ENCODE data around the gene TSPAN12. TPM values are rescaled to one million over a fixed set of nuclear protein-coding genes. Genes with fewer than 3 reads are reported as not detected.

Gene TSPAN12
- total RNA-seq, 4 donors from 2014 or later, result 6.5 to 21.3 (median 9.1) TPM

GRCh38 chr7:120832803-120833202 lies 25.1 kb downstream of the TSPAN12 start:
- no peak for DNase-seq (ENCODE audit: low spot score)
- ATAC-seq (ENCODE audit: low FRiP score), result no peak
- TF ChIP-seq, protein P1, sequence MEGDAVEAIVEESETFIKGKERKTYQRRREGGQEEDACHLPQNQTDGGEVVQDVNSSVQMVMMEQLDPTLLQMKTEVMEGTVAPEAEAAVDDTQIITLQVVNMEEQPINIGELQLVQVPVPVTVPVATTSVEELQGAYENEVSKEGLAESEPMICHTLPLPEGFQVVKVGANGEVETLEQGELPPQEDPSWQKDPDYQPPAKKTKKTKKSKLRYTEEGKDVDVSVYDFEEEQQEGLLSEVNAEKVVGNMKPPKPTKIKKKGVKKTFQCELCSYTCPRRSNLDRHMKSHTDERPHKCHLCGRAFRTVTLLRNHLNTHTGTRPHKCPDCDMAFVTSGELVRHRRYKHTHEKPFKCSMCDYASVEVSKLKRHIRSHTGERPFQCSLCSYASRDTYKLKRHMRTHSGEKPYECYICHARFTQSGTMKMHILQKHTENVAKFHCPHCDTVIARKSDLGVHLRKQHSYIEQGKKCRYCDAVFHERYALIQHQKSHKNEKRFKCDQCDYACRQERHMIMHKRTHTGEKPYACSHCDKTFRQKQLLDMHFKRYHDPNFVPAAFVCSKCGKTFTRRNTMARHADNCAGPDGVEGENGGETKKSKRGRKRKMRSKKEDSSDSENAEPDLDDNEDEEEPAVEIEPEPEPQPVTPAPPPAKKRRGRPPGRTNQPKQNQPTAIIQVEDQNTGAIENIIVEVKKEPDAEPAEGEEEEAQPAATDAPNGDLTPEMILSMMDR (IDR thresholded peaks at IDR 0.05), result no peak

- no peak for DNase-seq (ENCODE audit: low spot score)
- no peak for ATAC-seq (ENCODE audit: low FRiP score)
- TF ChIP-seq, protein P1 (IDR thresholded peaks at IDR 0.05), result no peak
These were observed 26.7 kb downstream of the TSPAN12 start for GRCh38 chr7:120831260-120831659.

- TF ChIP-seq, protein P1 (IDR thresholded peaks at IDR 0.05), result no peak
- ATAC-seq (ENCODE audit: low FRiP score) (no peak), DNase-seq (ENCODE audit: low spot score) (no peak)
These were observed 28.5 kb downstream of the TSPAN12 start for GRCh38 chr7:120829487-120829886.

GRCh38 chr7:120828528-120828927 lies 29.4 kb downstream of the TSPAN12 start:
- no peak for ATAC-seq (ENCODE audit: low FRiP score)
- no peak for DNase-seq (ENCODE audit: low spot score)
- TF ChIP-seq, protein P1 (IDR thresholded peaks at IDR 0.05), result no peak

DNA sequence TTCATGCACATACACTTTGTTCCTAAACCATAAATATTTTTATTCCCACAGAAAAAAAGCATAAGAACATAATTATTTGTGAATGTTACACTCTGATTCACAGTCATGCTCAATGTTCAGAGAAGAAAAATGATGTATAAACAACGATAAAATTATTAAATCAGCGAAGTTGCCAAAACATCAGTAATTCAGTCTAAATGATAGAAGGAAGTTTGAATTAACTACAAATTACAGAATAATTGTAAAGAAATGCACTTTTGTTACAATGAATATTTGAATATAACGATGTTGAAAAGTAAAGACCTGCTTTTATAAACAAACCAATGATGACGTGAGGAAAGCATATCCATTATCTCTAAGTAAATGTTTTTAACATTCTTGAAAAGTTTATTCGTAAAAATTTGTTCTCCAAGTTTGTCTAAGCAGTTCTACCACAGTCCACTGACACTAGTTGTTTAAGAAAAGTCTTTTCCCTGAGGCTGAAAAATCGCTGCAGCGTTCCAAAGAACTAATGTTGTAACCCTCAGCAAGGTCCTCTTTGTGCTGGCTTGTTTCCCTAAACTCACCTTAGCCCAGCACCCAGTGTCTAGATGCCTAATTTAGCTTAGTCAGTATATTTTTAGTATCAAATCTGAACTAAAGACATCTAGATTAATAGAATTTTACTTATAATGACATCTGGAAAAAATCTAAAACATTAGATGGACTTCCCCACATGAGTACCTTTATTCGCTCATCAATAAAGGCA lies 30.4 kb downstream of the TSPAN12 start:
- ATAC-seq (ENCODE audit: low FRiP score) (no peak), DNase-seq (ENCODE audit: low spot score) (no peak)
- TF ChIP-seq, protein P1 (IDR thresholded peaks at IDR 0.05), result no peak

GRCh38 chr7:120825576-120825975 lies 32.4 kb downstream of the TSPAN12 start:
- DNase-seq (ENCODE audit: low spot score) (no peak), ATAC-seq (ENCODE audit: low FRiP score) (no peak)
- TF ChIP-seq, protein P1 (IDR thresholded peaks at IDR 0.05), result no peak

DNA sequence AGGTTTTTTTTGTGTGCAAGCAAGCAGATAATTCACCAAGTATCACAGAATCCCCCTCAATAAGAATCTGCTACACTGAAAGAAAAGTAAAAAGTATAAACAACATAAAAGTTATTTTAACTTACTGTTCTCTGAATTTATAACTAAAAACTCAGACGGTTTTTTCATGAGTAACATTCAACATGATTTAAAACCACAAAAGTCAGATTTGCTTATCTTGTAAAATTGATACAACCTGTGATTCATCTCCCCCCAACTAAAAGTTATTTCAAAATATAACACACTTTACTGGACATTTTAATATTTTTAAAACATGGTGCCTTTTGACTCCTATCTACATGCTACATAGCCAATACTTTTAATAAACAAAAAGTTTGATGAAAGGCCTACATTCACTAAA lies 32.8 kb downstream of the TSPAN12 start:
- DNase-seq (ENCODE audit: low spot score) (no peak), ATAC-seq (ENCODE audit: low FRiP score) (no peak)
- TF ChIP-seq, protein P1 (IDR thresholded peaks at IDR 0.05), result no peak
